ENCODE measurements around the gene CMTR1. TPM values are rescaled to one million over a fixed set of nuclear protein-coding genes. Genes with fewer than 3 reads are reported as not detected.

The CMTR1 gene
- total RNA-seq, 2 donors from 2014 or later, result 84.1 to 86.9 TPM

GRCh38 chr6:37409501-37409900 lies 23.5 kb upstream of the CMTR1 start:
- peaks cover 4% of the 10 kb centered on the region for H3K4me1 Mint-ChIP-seq (ENCODE audit: low read depth)
- DNase-seq (no peak), ATAC-seq (replicated peaks in 1 of 2) (no peak)
- no peaks in the 10 kb centered on the region for H3K36me3 Mint-ChIP-seq (ENCODE audit: insufficient read depth in 2 of 2)
- no peak overlapping the region for H3K4me3 Mint-ChIP-seq
- no peaks in the 10 kb centered on the region for H3K9me3 Mint-ChIP-seq
- H3K27ac Mint-ChIP-seq, result no peak overlapping the region
- peaks cover 12% of the 10 kb centered on the region for H3K27me3 Mint-ChIP-seq (ENCODE audit: low read depth)

GRCh38 chr6:37417393-37417792 lies 15.6 kb upstream of the CMTR1 start:
- no peaks in the 10 kb centered on the region for H3K4me1 Mint-ChIP-seq (ENCODE audit: low read depth)
- no peaks in the 10 kb centered on the region for H3K27me3 Mint-ChIP-seq (ENCODE audit: low read depth)
- DNase-seq (no peak), ATAC-seq (replicated peaks in 1 of 2) (no peak)
- no peak overlapping the region for H3K27ac Mint-ChIP-seq
- H3K4me3 Mint-ChIP-seq, result no peak overlapping the region
- H3K36me3 Mint-ChIP-seq (ENCODE audit: insufficient read depth in 2 of 2), result no peaks in the 10 kb centered on the region
- H3K9me3 Mint-ChIP-seq, result no peaks in the 10 kb centered on the region

GRCh38 chr6:37418722-37419121 lies 14.3 kb upstream of the CMTR1 start:
- no peaks in the 10 kb centered on the region for H3K4me1 Mint-ChIP-seq (ENCODE audit: low read depth)
- H3K27me3 Mint-ChIP-seq (ENCODE audit: low read depth), result no peaks in the 10 kb centered on the region
- ATAC-seq (replicated peaks in 1 of 2), result no peak
- no peaks in the 10 kb centered on the region for H3K36me3 Mint-ChIP-seq (ENCODE audit: insufficient read depth in 2 of 2)
- DNase-seq, result no peak
- no peak overlapping the region for H3K4me3 Mint-ChIP-seq
- peak overlapping the region; percentile 28 for H3K27ac Mint-ChIP-seq
- H3K9me3 Mint-ChIP-seq, result no peaks in the 10 kb centered on the region

GRCh38 chr6:37426058-37426944 lies 6.7 kb upstream of the CMTR1 start:
- no peaks in the 10 kb centered on the region for H3K4me1 Mint-ChIP-seq (ENCODE audit: low read depth)
- peak overlapping the region; percentile 44 for H3K27ac Mint-ChIP-seq
- DNase-seq, result no peak
- no peaks in the 10 kb centered on the region for H3K9me3 Mint-ChIP-seq
- H3K27me3 Mint-ChIP-seq (ENCODE audit: low read depth), result peaks cover 11% of the 10 kb centered on the region
- H3K4me3 Mint-ChIP-seq, result no peak overlapping the region
- no peaks in the 10 kb centered on the region for H3K36me3 Mint-ChIP-seq (ENCODE audit: insufficient read depth in 2 of 2)
- no peak for ATAC-seq (replicated peaks in 1 of 2)

GRCh38 chr6:37426945-37427510 lies 6.0 kb upstream of the CMTR1 start:
- Mint-ChIP-seq H3K4me3 (no peak overlapping the region), H3K9me3 (no peaks in the 10 kb centered on the region), H3K36me3 (ENCODE audit: insufficient read depth in 2 of 2) (no peaks in the 10 kb centered on the region), H3K27me3 (ENCODE audit: low read depth) (peaks cover 11% of the 10 kb centered on the region), H3K4me1 (ENCODE audit: low read depth) (peaks cover 2% of the 10 kb centered on the region), H3K27ac (no peak overlapping the region)
- DNase-seq (no peak), ATAC-seq (replicated peaks in 1 of 2) (no peak)

- peaks cover 13% of the 10 kb centered on the region for H3K4me1 Mint-ChIP-seq (ENCODE audit: low read depth)
Observed at GRCh38 chr6:37429352-37429750, 3.7 kb upstream of the CMTR1 start.

GRCh38 chr6:37432590-37432915 lies 468 bp upstream of the CMTR1 start:
- peak overlapping the region; percentile 73 for H3K27ac Mint-ChIP-seq
- H3K9me3 Mint-ChIP-seq, result no peaks in the 10 kb centered on the region
- H3K4me1 Mint-ChIP-seq (ENCODE audit: low read depth), result peaks cover 41% of the 10 kb centered on the region
- H3K36me3 Mint-ChIP-seq (ENCODE audit: insufficient read depth in 2 of 2), result peaks cover 10 to 11% of the 10 kb centered on the region in 2 donors
- ATAC-seq (replicated peaks in 1 of 2) (no peak), DNase-seq (no peak)
- H3K4me3 Mint-ChIP-seq, result peak overlapping the region; percentile 86 to 95
- peaks cover 9% of the 10 kb centered on the region for H3K27me3 Mint-ChIP-seq (ENCODE audit: low read depth)

More at GRCh38 chr6:37429352-37429750, 3.7 kb upstream of the CMTR1 start:
- Mint-ChIP-seq H3K9me3 (no peaks in the 10 kb centered on the region), H3K27ac (no peak overlapping the region), H3K36me3 (ENCODE audit: insufficient read depth in 2 of 2) (peaks cover 0 to 9% of the 10 kb centered on the region in 2 donors), H3K4me3 (no peak overlapping the region), H3K27me3 (ENCODE audit: low read depth) (peaks cover 11% of the 10 kb centered on the region)
- ATAC-seq (replicated peaks in 1 of 2) (no peak), DNase-seq (no peak)

GRCh38 chr6:37433657-37434271 lies 743 bp downstream of the CMTR1 start:
- DNase-seq, result peak; percentile 53 to 63
- peaks cover 14% of the 10 kb centered on the region in 2 donors for H3K36me3 Mint-ChIP-seq (ENCODE audit: insufficient read depth in 2 of 2)
- ATAC-seq (replicated peaks in 1 of 2), result peak; percentile 43 to 58
- peak overlapping the region; percentile 99 for H3K27ac Mint-ChIP-seq
- peak overlapping the region; percentile 86 to 95 for H3K4me3 Mint-ChIP-seq
- H3K4me1 Mint-ChIP-seq (ENCODE audit: low read depth), result peaks cover 52% of the 10 kb centered on the region
- H3K27me3 Mint-ChIP-seq (ENCODE audit: low read depth), result no peaks in the 10 kb centered on the region
- no peaks in the 10 kb centered on the region for H3K9me3 Mint-ChIP-seq

GRCh38 chr6:37435373-37435772 lies 2.4 kb downstream of the CMTR1 start:
- Mint-ChIP-seq H3K4me1 (ENCODE audit: low read depth) (peaks cover 62% of the 10 kb centered on the region), H3K4me3 (peak overlapping the region in 1 of 2 donors; percentile 51), H3K9me3 (no peaks in the 10 kb centered on the region), H3K36me3 (ENCODE audit: insufficient read depth in 2 of 2) (peaks cover 14 to 19% of the 10 kb centered on the region in 2 donors), H3K27me3 (ENCODE audit: low read depth) (no peaks in the 10 kb centered on the region), H3K27ac (peak overlapping the region; percentile 99)
- ATAC-seq (replicated peaks in 1 of 2) (no peak), DNase-seq (no peak)

GRCh38 chr6:37435816-37436215 lies 2.8 kb downstream of the CMTR1 start:
- Mint-ChIP-seq H3K36me3 (ENCODE audit: insufficient read depth in 2 of 2) (peaks cover 14 to 19% of the 10 kb centered on the region in 2 donors), H3K27me3 (ENCODE audit: low read depth) (no peaks in the 10 kb centered on the region), H3K4me1 (ENCODE audit: low read depth) (peaks cover 62% of the 10 kb centered on the region), H3K9me3 (no peaks in the 10 kb centered on the region), H3K4me3 (peak overlapping the region in 1 of 2 donors; percentile 51), H3K27ac (no peak overlapping the region)
- no peak for ATAC-seq (replicated peaks in 1 of 2)
- no peak for DNase-seq

GRCh38 chr6:37438930-37439329 lies 5.9 kb downstream of the CMTR1 start:
- Mint-ChIP-seq H3K9me3 (no peaks in the 10 kb centered on the region), H3K4me3 (no peak overlapping the region), H3K27me3 (ENCODE audit: low read depth) (no peaks in the 10 kb centered on the region), H3K4me1 (ENCODE audit: low read depth) (peaks cover 79% of the 10 kb centered on the region), H3K36me3 (ENCODE audit: insufficient read depth in 2 of 2) (peaks cover 10 to 23% of the 10 kb centered on the region in 2 donors), H3K27ac (no peak overlapping the region)
- ATAC-seq (replicated peaks in 1 of 2) (no peak), DNase-seq (no peak)

GRCh38 chr6:37441651-37442050 lies 8.6 kb downstream of the CMTR1 start:
- H3K36me3 Mint-ChIP-seq (ENCODE audit: insufficient read depth in 2 of 2), result peaks cover 7 to 28% of the 10 kb centered on the region in 2 donors
- no peaks in the 10 kb centered on the region for H3K27me3 Mint-ChIP-seq (ENCODE audit: low read depth)
- peak; percentile 27 to 61 for ATAC-seq (replicated peaks in 1 of 2)
- peak overlapping the region; percentile 50 for H3K27ac Mint-ChIP-seq
- DNase-seq, result no peak
- H3K9me3 Mint-ChIP-seq, result no peaks in the 10 kb centered on the region
- no peak overlapping the region for H3K4me3 Mint-ChIP-seq
- peaks cover 57% of the 10 kb centered on the region for H3K4me1 Mint-ChIP-seq (ENCODE audit: low read depth)

Measured in activated T-cell treated with anti-CD3 and anti-CD28 coated beads, Interleukin-2, amount 50 U/mL, for 72 hours (primary cell).